ENCODE measurements around the gene MZF1. TPM values are rescaled to one million over a fixed set of nuclear protein-coding genes. Genes with fewer than 3 reads are reported as not detected.

MZF1 gene
- total and polyA plus RNA-seq, 4 donors: 4.9 to 21.1 (median 8.8) TPM

GRCh38 chr19:58516246-58516836 is 56.8 kb downstream of the MZF1 start:
- peaks cover 16 to 70% (median 48%) of the 10 kb centered on the region in 4 donors for H3K4me1 ChIP-seq (ENCODE audit: control insufficient read depth in 4 of 4, insufficient read depth in 4 of 4, low read length in 3 of 4)
- H3K27me3 ChIP-seq (ENCODE audit: control insufficient read depth in 4 of 4, insufficient read depth in 4 of 4, low read length in 3 of 4): no peaks in the 10 kb centered on the region
- no peak overlapping the region for H3K27ac ChIP-seq (ENCODE audit: low read depth in 1 of 2, low read length in 2 of 2)
- no peak overlapping the region for H3K9ac ChIP-seq (ENCODE audit: low read depth in 1 of 2, low read length in 2 of 2)
- DNase-seq (ENCODE audit: low spot score): no peak
- 88% methylated on average over 25 of the region's 25 CpGs for WGBS
- TF ChIP-seq FOXA2 (IDR thresholded peaks at IDR 0.05) (no peak), JUND (IDR thresholded peaks at IDR 0.05) (no peak), ATF3 (IDR thresholded peaks at IDR 0.05) (no peak), TAF1 (conservative IDR thresholded peaks at IDR 0.05) (no peak), NR2F2 (IDR thresholded peaks at IDR 0.05) (no peak), REST (IDR thresholded peaks at IDR 0.05) (no peak), MAX (IDR thresholded peaks at IDR 0.05) (no peak), RAD21 (IDR thresholded peaks at IDR 0.05) (no peak), GABPA (IDR thresholded peaks at IDR 0.05 in 1 of 2, conservative IDR thresholded peaks at IDR 0.05 in 1 of 2) (no peak), SP1 (IDR thresholded peaks at IDR 0.05) (no peak), HNF4G (IDR thresholded peaks at IDR 0.05) (no peak), EGR1 (IDR thresholded peaks at IDR 0.05; ENCODE audit: low read depth in 2 of 2) (no peak), FOXA1 (IDR thresholded peaks at IDR 0.05) (no peak), RXRA (IDR thresholded peaks at IDR 0.05) (no peak), HNF4A (conservative IDR thresholded peaks at IDR 0.05) (no peak)
- H3K4me3 ChIP-seq (ENCODE audit: low read depth in 1 of 3, low read length in 3 of 3): no peak overlapping the region
- H3K36me3 ChIP-seq (ENCODE audit: control insufficient read depth in 4 of 4, insufficient read depth in 3 of 4, low read depth in 1 of 4, low read length in 3 of 4): peaks cover 0 to 9% (median 3%) of the 10 kb centered on the region in 4 donors
- no peaks in the 10 kb centered on the region for H3K9me3 ChIP-seq (ENCODE audit: control insufficient read depth in 4 of 4, low read length in 3 of 4)

- Histone ChIP-seq H3K27ac (ENCODE audit: low read depth in 1 of 2, low read length in 2 of 2) (no peak overlapping the region), H3K36me3 (ENCODE audit: control insufficient read depth in 4 of 4, insufficient read depth in 3 of 4, low read depth in 1 of 4, low read length in 3 of 4) (peaks cover 0 to 9% (median 3%) of the 10 kb centered on the region in 4 donors), H3K9ac (ENCODE audit: low read depth in 1 of 2, low read length in 2 of 2) (no peak overlapping the region), H3K4me1 (ENCODE audit: control insufficient read depth in 4 of 4, insufficient read depth in 4 of 4, low read length in 3 of 4) (peaks cover 16 to 76% (median 48%) of the 10 kb centered on the region in 4 donors), H3K9me3 (ENCODE audit: control insufficient read depth in 4 of 4, low read length in 3 of 4) (no peaks in the 10 kb centered on the region), H3K27me3 (ENCODE audit: control insufficient read depth in 4 of 4, insufficient read depth in 4 of 4, low read length in 3 of 4) (no peaks in the 10 kb centered on the region), H3K4me3 (ENCODE audit: low read depth in 1 of 3, low read length in 3 of 3) (no peak overlapping the region)
- DNase-seq (ENCODE audit: low spot score): no peak
- no peak for TF ChIP-seq REST (IDR thresholded peaks at IDR 0.05)
- no peak for TF ChIP-seq HNF4A (conservative IDR thresholded peaks at IDR 0.05)
- TF ChIP-seq YY1 (IDR thresholded peaks at IDR 0.05): no peak
- no peak for TF ChIP-seq EGR1 (IDR thresholded peaks at IDR 0.05; ENCODE audit: low read depth in 2 of 2)
- no peak for TF ChIP-seq CTCF (IDR thresholded peaks at IDR 0.05; ENCODE audit: low read depth, low read length, missing input control)
- no peak for TF ChIP-seq GABPA (IDR thresholded peaks at IDR 0.05 in 1 of 2, conservative IDR thresholded peaks at IDR 0.05 in 1 of 2)
- no peak for TF ChIP-seq HNF4G (IDR thresholded peaks at IDR 0.05)
- TF ChIP-seq ATF3 (IDR thresholded peaks at IDR 0.05): no peak
- no peak for TF ChIP-seq RXRA (IDR thresholded peaks at IDR 0.05)
- TF ChIP-seq RAD21 (IDR thresholded peaks at IDR 0.05): no peak
- TF ChIP-seq JUND (IDR thresholded peaks at IDR 0.05): no peak
- TF ChIP-seq FOXA2 (IDR thresholded peaks at IDR 0.05): no peak
- TF ChIP-seq ZBTB33 (IDR thresholded peaks at IDR 0.05): no peak
- TF ChIP-seq MAX (IDR thresholded peaks at IDR 0.05): no peak
- no peak for TF ChIP-seq NR2F2 (IDR thresholded peaks at IDR 0.05)
- TF ChIP-seq TAF1 (conservative IDR thresholded peaks at IDR 0.05): no peak
- TF ChIP-seq FOXA1 (IDR thresholded peaks at IDR 0.05): no peak
- TF ChIP-seq SP1 (IDR thresholded peaks at IDR 0.05): no peak
- WGBS: 88% methylated on average over 2 of the region's 2 CpGs
Observed at GRCh38 chr19:58515259-58515658, 57.9 kb downstream of the MZF1 start.
